DMS114 treated with DMSO at 0.1 percent for 48 hours (cell line): ENCODE measurements around the gene ADGRB3.

Source experiments
- DNase-seq: peaks from one replicate; lab custom pipeline; 2025; ENCODE audit not compliant: unreplicated experiment; lab: John Stamatoyannopoulos, UW

The ADGRB3 gene

GRCh38 chr6:69303382-69303781 lies 668.3 kb downstream of the ADGRB3 start:
- DNase-seq = no peak

- DNase-seq = no peak
Measured at GRCh38 chr6:69305456-69305855, 670.4 kb downstream of the ADGRB3 start.

GRCh38 chr6:69308584-69308983 lies 673.5 kb downstream of the ADGRB3 start:
- DNase-seq = no peak

DNA sequence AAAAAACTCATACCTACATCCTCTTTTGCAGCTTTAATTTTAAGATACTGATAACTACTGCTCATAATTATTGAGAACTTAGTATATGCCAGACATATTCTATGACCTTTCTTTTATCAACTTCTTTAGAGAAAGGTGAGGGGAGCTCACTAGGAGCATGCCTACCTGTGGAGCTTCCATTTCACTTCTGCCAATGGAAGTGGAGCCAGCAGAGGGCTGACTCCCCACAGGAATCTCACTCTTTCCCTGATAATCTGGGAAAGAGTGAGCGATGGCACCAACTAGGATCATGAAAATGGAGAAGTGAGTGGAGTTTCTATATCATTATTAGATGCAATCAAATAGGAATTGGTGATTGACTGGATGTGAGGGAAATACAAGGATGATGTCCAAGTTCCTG lies 676.8 kb downstream of the ADGRB3 start:
- DNase-seq = no peak

DNA sequence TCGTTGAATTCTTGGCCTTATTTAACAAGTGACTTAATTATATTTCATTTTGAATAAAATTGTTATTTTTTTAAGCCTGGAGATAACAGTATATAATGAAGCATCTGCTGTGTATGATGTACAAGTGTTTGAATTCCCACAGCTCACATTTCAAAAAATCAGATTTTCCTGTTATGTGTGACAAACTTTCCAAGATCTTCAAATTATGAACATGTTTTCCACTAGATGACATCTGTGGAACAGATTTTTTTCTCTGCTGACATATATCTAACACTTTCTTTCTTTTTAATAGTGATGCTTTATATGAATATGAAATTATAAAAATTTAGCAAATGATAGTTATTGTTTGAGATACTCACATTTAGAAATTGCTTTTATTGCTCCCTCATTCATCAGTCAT lies 678.9 kb downstream of the ADGRB3 start:
- DNase-seq = no peak

GRCh38 chr6:69314531-69314930 lies 679.4 kb downstream of the ADGRB3 start:
- DNase-seq = no peak

GRCh38 chr6:69331886-69332285 lies 696.8 kb downstream of the ADGRB3 start:
- DNase-seq = no peak

GRCh38 chr6:69337311-69337710 lies 702.2 kb downstream of the ADGRB3 start:
- no peak for DNase-seq

GRCh38 chr6:69338431-69339162 lies 703.5 kb downstream of the ADGRB3 start:
- DNase-seq = no peak

DNA sequence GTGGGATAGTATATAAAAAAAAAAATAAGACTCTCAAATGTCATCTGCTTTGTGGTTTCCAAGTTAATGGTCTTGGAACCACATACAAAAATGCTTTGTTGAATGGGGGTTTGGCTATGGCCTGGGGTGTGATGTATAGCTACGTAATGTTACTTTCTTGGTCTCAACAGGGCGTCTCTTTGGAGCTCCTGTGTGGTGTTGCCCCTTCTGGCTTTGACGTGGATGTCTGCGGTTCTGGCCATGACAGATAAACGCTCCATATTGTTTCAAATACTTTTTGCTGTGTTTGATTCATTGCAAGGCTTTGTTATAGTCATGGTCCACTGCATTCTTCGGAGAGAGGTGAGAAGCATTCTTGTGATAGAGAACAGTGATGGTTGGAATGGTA lies 704.1 kb downstream of the ADGRB3 start:
- no peak for DNase-seq

GRCh38 chr6:69340196-69340595 lies 705.1 kb downstream of the ADGRB3 start:
- no peak for DNase-seq

DNA sequence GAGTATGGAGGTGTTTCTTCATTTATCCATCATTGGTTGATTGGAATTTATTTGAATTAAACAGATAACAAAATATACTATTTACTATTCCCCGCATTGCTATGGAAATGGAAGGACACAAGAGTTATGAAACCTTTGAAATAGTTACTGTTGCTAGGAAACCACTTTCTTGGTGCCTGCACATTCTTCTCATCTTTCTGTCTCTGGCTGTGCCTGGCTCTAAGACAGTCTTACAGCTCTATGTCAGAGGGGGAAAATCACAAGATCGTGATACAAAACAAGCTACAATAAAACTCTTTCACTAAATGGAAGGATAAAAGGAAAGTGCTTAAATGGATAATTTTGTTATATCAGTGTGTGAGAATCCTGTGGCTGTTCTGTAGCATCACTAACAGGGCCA lies 708.8 kb downstream of the ADGRB3 start:
- DNase-seq = no peak

DNA sequence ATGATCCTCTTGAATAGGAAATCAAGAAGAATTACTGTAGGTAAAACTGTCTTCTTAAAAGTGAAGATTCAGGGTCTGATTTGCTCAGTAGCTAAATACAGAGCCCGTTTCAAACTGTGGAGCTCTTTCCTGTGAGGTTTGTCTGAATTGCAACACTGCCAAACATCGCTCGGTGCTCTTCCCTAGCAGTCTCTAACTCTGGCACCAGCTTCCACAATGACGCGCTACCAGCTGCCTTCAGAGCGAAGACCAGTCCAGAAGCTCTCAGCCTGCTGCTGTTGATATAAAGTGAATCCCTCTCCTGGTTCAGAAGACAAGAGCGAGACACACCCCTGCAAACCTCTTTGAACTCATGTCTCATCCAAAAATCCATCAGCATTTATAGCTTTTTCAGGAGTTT lies 714.7 kb downstream of the ADGRB3 start:
- DNase-seq = no peak

DNA sequence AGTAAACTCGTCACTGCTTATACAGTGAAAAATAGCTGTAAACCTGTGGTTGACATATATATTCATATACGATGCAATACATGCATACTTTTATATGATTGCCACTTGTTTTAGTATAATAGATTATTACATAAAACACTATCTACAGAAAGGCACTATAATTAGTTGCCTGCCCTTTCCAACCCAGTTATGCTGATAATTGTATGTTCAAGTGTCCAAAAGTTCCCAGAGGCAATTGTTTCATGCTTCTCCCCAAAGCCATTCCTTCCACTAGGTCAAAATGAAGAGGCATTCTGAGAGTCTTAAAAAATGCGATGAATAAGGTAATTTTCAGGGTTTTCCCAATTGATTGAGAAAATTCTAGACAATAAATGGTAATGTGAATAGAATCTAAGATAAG lies 727.1 kb downstream of the ADGRB3 start:
- DNase-seq = no peak

- DNase-seq = no peak
Measured at GRCh38 chr6:69366831-69367230, 731.7 kb downstream of the ADGRB3 start.

GRCh38 chr6:69368613-69369012 lies 733.5 kb downstream of the ADGRB3 start:
- DNase-seq = no peak

DNA sequence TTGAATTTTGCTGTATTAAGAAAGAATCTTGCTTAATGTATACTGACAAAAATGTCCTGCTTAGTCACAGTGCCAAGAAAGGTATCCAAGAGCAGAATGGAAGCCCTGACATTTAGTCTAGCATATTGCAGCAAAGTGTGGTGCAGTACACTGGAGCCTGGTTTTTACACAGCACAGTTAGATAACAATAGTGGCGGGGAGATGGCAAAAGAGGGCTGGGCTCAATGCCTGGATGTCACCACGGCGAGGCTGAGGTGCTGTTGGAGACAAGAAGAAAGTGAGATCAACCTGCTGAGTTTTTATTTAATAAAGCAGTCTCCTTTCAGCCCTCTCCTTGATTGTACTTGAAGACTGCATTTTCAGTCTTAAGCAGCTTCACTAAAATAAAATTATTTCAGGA lies 735.7 kb downstream of the ADGRB3 start:
- DNase-seq = no peak

DNA sequence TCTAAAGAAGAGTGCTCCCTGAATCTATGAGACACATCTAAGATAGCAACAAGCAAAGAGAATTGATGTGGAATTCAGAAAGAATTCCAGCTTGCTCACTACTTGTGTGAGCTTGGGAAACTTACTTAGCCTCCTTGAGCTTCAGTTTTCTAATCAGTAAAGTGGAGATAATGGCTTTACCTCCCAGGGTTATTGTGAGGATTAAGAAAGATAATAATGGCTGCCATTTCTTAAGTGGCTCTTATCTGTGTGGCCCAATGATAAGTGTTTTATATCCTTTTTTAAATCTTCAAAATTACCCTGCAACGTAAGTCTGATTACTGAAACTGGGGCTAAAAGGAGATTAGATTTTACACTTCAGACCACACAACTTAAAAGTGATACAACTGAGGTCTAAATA lies 743.2 kb downstream of the ADGRB3 start:
- DNase-seq = no peak

- DNase-seq = no peak
Measured at GRCh38 chr6:69379518-69379917, 744.4 kb downstream of the ADGRB3 start.

- no peak for DNase-seq
Measured at GRCh38 chr6:69383627-69384026, 748.5 kb downstream of the ADGRB3 start.

DNA sequence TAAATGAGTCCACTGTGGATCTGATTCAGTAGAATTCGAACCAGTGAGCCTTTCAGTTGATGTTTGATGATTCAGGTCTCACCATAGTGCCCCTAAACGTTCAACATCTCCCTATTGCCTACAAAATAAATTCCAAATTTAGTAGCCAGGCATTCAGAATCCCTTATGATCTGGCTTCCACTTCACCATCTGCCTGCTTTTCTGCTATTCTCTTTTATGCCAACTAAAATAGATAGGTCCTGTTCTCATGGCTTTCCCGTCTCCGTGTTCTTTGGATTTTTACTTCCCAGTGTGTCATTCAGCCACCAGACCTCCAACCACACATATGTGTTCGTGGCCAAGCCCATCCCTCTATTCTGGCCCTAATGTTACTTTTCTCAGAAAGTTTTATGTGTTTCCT lies 751.3 kb downstream of the ADGRB3 start:
- no peak for DNase-seq

GRCh38 chr6:69390125-69390524 lies 755.0 kb downstream of the ADGRB3 start:
- DNase-seq = no peak

DNA sequence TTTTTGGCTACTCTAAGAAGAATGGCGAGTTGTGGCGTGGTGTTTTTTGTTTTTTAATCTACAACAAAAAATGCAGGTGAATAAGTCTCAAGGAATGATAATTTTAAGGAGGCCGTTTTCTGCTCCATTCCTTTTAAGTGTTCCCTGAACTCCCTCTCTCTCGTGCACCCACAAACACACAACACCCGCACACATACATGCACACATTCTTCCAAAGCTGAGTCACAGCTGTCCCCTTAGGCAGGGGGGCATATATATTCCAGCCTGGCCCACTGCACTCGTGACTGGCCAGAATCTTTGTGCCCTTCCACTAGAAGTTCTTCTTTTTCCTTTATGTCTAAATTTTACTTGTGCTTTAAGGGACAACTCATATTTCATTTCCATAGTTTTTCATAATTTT lies 756.0 kb downstream of the ADGRB3 start:
- DNase-seq = no peak
